Lung (tissue), 12 donors: Measurements from ENCODE around the gene UGT1A4. TPM values are rescaled to one million over a fixed set of nuclear protein-coding genes. Genes with fewer than 3 reads are reported as not detected.

ENCODE experiments used
- ATAC-seq: fragments of 200-7000 bp; cut with Tn5 transposase; one replicate; pipeline ENCODE4 v1.9.1; 2020; ENCODE audit warnings: moderate number of reproducible peaks; ENCODE audit not compliant: insufficient read depth, low FRiP score
- DNase-seq, 3 donors: peaks; one replicate each; pipeline ENCODE4 v3.0.0-alpha.2; 2013 to 2017
- H3K27ac ChIP-seq, 2 donors: one replicate each; pipeline ENCODE4 v1.5.1; 2013; ENCODE audit warnings: mild to moderate bottlenecking in 2 of 2, moderate library complexity in 2 of 2, control low read depth in 1 of 2, inconsistent platforms in 1 of 2, low read depth in 1 of 2, low read length in 1 of 2
- H3K27me3 ChIP-seq, 3 donors: one replicate each; pipeline ENCODE4 v1.5.1; 2013; ENCODE audit warnings: low read length in 2 of 3; ENCODE audit not compliant: control insufficient read depth in 3 of 3, insufficient read depth in 3 of 3
- H3K36me3 ChIP-seq, 4 donors: one replicate each; pipeline ENCODE4 v1.5.1; 2013; ENCODE audit warnings: low read length in 4 of 4, mild to moderate bottlenecking in 1 of 4, moderate library complexity in 1 of 4; ENCODE audit not compliant: control insufficient read depth in 4 of 4, insufficient read depth in 4 of 4
- H3K4me1 ChIP-seq, 5 donors: one replicate each; pipeline ENCODE4 v1.5.1; 2013; ENCODE audit warnings: low read length in 5 of 5, mild to moderate bottlenecking in 2 of 5, moderate library complexity in 1 of 5; ENCODE audit not compliant: control insufficient read depth in 5 of 5, insufficient read depth in 5 of 5
- H3K4me3 ChIP-seq: one replicate; pipeline ENCODE4 v1.5.1; 2013; ENCODE audit warnings: mild to moderate bottlenecking, control low read depth, moderate library complexity
- H3K9ac ChIP-seq, 2 donors: one replicate each; pipeline ENCODE4 v1.5.1; 2013; ENCODE audit warnings: low read length in 2 of 2, control low read depth in 1 of 2; ENCODE audit not compliant: insufficient read depth in 1 of 2
- H3K9me3 ChIP-seq, 4 donors: one replicate each; pipeline ENCODE4 v1.5.1; 2013; ENCODE audit warnings: low read length in 3 of 4, mild to moderate bottlenecking in 1 of 4, moderate library complexity in 1 of 4; ENCODE audit not compliant: control insufficient read depth in 4 of 4, insufficient read depth in 3 of 4
- CTCF ChIP-seq: IDR thresholded peaks from 2 replicates; pipeline ENCODE4 v1.5.1; 2012; ENCODE audit warnings: mild to moderate bottlenecking; ENCODE audit errors: control extremely low read depth, extremely low read depth
- WGBS, 2 donors: extraction: QIAGEN DNeasy Blood & Tissue Kit; methylation state at CpG; one replicate each; pipeline ENCODE4 v1.1.7; 2013; 5-methylcytosine and 5-hydroxymethylcytosine counted together
- polyA plus RNA-seq, 2 donors: library from polyadenylated mRNA; stranded (reverse); fragments of 200-250 nt; gene quantifications; one replicate each; pipeline ENCODE4 v1.2.1, GENCODE V29; 2013
- total RNA-seq, 2 donors: library from RNA; depleted of rRNA in 1 of 2; stranded (reverse); fragments of >200 nt in 1 of 2; gene quantifications; one replicate each; pipeline ENCODE4 v1.2.1, GENCODE V29; 2014 to 2021
- donor health status: control.
- donor health status: control.
- donor health status: Bipolar disorder and iron deficiency.
- donor health status: healthy.
- donor health status: DM: yes; HTN: yes; CAD: no.

Gene UGT1A4
- total and polyA plus RNA-seq, 4 donors, result 0.02 to 0.55 (median 0.21) TPM; not detected in 1

GRCh38 chr2:233764264-233764663, 45.7 kb downstream of the UGT1A4 start:
- H3K4me1 ChIP-seq, result no peaks in the 10 kb centered on the region
- ATAC-seq (no peak), DNase-seq (no peak)
- no peak for TF ChIP-seq CTCF
- WGBS, 2 donors, result 80 to 82% methylated on average over 7 of the region's 7 CpGs
- no peak overlapping the region for H3K4me3 ChIP-seq
- no peak overlapping the region for H3K9ac ChIP-seq
- no peaks in the 10 kb centered on the region for H3K9me3 ChIP-seq
- H3K27ac ChIP-seq, result no peak overlapping the region
- H3K36me3 ChIP-seq, result no peaks in the 10 kb centered on the region
- H3K27me3 ChIP-seq, result no peaks in the 10 kb centered on the region

DNA sequence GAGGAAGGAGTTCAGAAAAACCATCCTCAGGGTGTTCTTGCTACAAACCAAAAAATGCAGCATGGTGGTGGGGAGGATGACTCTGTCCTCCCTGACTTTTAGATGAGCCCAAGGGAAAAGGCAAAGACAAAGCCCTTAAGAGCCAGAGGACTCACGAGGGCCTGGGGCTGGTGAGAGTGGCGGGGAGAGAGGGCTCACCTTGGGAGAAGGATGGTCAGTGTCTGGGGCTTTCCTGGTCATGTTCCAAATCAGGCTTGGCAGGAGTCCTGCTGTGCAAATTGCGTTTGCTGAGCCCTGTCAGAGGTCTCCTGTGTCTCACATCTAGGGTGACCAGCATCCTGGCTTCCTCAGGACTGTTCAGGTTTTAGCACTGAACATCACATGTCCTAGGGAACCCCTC, 46.2 kb downstream of the UGT1A4 start:
- DNase-seq (no peak), ATAC-seq (no peak)
- no peaks in the 10 kb centered on the region for H3K36me3 ChIP-seq
- no peak for TF ChIP-seq CTCF
- whole genome bisulfite sequencing, 2 donors, result 47 to 86% methylated on average over 3 of the region's 3 CpGs
- no peak overlapping the region for H3K9ac ChIP-seq
- no peak overlapping the region for H3K4me3 ChIP-seq
- H3K9me3 ChIP-seq, result no peaks in the 10 kb centered on the region
- no peaks in the 10 kb centered on the region for H3K27me3 ChIP-seq
- no peaks in the 10 kb centered on the region for H3K4me1 ChIP-seq
- no peak overlapping the region for H3K27ac ChIP-seq

GRCh38 chr2:233766416-233766815, 47.9 kb downstream of the UGT1A4 start:
- Histone ChIP-seq H3K27ac (no peak overlapping the region), H3K27me3 (no peaks in the 10 kb centered on the region), H3K4me1 (no peaks in the 10 kb centered on the region), H3K9me3 (no peaks in the 10 kb centered on the region), H3K36me3 (no peaks in the 10 kb centered on the region), H3K4me3 (no peak overlapping the region), H3K9ac (no peak overlapping the region)
- WGBS, 2 donors, result 73 to 88% methylated on average over 4 of the region's 4 CpGs
- no peak for ATAC-seq
- DNase-seq, result no peak
- no peak for TF ChIP-seq CTCF

- H3K36me3 ChIP-seq, result no peaks in the 10 kb centered on the region
- no peak overlapping the region for H3K9ac ChIP-seq
- no peak for TF ChIP-seq CTCF
- ATAC-seq, result no peak
- no peaks in the 10 kb centered on the region for H3K9me3 ChIP-seq
- no peak for DNase-seq
- no peak overlapping the region for H3K27ac ChIP-seq
- H3K4me1 ChIP-seq, result no peaks in the 10 kb centered on the region
- H3K4me3 ChIP-seq, result no peak overlapping the region
- H3K27me3 ChIP-seq, result no peaks in the 10 kb centered on the region
- WGBS, 2 donors, result 76 to 80% methylated on average over 4 of the region's 4 CpGs
Measured at GRCh38 chr2:233768076-233768475, 49.5 kb downstream of the UGT1A4 start.
